ENCODE data around the gene LHPP.

LHPP gene

DNA sequence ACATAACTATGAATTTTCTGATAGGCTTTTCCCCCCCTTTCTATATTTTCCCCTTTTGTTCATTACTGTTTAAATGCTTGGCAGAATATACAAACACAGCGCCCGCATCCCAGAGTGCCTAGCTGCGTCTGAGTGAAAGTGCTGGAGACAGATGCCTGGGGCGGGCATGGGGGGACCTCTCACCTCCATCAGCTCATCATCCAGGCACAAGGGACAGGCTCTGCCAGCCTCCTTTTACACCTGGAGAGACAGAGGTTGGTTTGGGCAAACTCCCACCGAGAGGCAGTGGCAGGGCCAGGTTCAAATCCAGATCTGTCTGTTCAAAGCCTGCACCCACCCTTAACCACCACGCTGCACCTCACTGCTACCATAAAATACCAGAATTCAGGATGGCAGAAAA is 178.0 kb downstream of the LHPP start:
- Histone ChIP-seq H3K27ac (replicated peaks) (peak overlapping the region; percentile 93; the same call in 1 of the 2 replicates), H3K4me3 (replicated peaks; ENCODE audit: insufficient read depth, low read length) (no peak overlapping the region), H3K27me3 (ENCODE audit: insufficient read depth, poor library complexity, severe bottlenecking) (no peaks in the 10 kb centered on the region)
- TF ChIP-seq POLR2AphosphoS5 (IDR thresholded peaks at IDR 0.05; ENCODE audit: low read depth): no peak
- no peak for TF ChIP-seq CTCF (IDR thresholded peaks at IDR 0.05; ENCODE audit: insufficient read depth, low read length)
- no peak for TF ChIP-seq SPI1 (IDR thresholded peaks at IDR 0.05; ENCODE audit: borderline replicate concordance, low read depth)
- TF ChIP-seq GABPA (IDR thresholded peaks at IDR 0.05; ENCODE audit: low read depth): no peak
- TF ChIP-seq, protein P1, sequence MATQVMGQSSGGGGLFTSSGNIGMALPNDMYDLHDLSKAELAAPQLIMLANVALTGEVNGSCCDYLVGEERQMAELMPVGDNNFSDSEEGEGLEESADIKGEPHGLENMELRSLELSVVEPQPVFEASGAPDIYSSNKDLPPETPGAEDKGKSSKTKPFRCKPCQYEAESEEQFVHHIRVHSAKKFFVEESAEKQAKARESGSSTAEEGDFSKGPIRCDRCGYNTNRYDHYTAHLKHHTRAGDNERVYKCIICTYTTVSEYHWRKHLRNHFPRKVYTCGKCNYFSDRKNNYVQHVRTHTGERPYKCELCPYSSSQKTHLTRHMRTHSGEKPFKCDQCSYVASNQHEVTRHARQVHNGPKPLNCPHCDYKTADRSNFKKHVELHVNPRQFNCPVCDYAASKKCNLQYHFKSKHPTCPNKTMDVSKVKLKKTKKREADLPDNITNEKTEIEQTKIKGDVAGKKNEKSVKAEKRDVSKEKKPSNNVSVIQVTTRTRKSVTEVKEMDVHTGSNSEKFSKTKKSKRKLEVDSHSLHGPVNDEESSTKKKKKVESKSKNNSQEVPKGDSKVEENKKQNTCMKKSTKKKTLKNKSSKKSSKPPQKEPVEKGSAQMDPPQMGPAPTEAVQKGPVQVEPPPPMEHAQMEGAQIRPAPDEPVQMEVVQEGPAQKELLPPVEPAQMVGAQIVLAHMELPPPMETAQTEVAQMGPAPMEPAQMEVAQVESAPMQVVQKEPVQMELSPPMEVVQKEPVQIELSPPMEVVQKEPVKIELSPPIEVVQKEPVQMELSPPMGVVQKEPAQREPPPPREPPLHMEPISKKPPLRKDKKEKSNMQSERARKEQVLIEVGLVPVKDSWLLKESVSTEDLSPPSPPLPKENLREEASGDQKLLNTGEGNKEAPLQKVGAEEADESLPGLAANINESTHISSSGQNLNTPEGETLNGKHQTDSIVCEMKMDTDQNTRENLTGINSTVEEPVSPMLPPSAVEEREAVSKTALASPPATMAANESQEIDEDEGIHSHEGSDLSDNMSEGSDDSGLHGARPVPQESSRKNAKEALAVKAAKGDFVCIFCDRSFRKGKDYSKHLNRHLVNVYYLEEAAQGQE (IDR thresholded peaks at IDR 0.05; ENCODE audit: insufficient replicate concordance, low read depth): no peak
- no peak for DNase-seq (ENCODE audit: low read depth in 1 of 2, low spot score in 1 of 2)

DNA sequence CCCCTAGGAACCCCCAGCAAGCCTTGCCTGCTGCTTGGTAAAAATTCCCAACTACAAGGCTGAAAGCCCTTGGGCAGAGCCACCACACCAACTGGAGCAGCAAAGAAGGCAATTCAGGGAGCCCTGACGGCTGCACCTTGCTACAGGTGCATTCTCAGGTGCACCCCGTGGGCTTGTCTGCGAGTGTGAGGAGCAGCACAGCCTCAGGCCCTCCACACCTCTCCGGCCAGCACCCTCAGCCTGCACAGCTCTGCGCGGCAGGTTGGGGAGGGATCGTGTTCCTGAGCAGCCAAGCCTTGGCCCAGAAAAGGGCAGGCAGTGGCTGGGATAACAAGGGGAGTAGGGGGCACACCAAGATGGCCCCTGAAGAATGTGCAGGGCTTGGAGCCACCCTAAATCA is 178.4 kb downstream of the LHPP start:
- H3K4me3 ChIP-seq (replicated peaks; ENCODE audit: insufficient read depth, low read length): no peak overlapping the region
- DNase-seq (ENCODE audit: low read depth in 1 of 2, low spot score in 1 of 2): no peak
- TF ChIP-seq GABPA (IDR thresholded peaks at IDR 0.05; ENCODE audit: low read depth) (no peak), POLR2AphosphoS5 (IDR thresholded peaks at IDR 0.05; ENCODE audit: low read depth) (no peak), CTCF (IDR thresholded peaks at IDR 0.05; ENCODE audit: insufficient read depth, low read length) (no peak), SPI1 (IDR thresholded peaks at IDR 0.05; ENCODE audit: borderline replicate concordance, low read depth) (no peak)
- TF ChIP-seq, protein P1 (IDR thresholded peaks at IDR 0.05; ENCODE audit: insufficient replicate concordance, low read depth): no peak
- peak overlapping the region; percentile 93 for H3K27ac ChIP-seq (replicated peaks)
- no peaks in the 10 kb centered on the region for H3K27me3 ChIP-seq (ENCODE audit: insufficient read depth, poor library complexity, severe bottlenecking)

GRCh38 chr10:124640538-124641231 is 179.1 kb downstream of the LHPP start:
- Histone ChIP-seq H3K4me3 (replicated peaks; ENCODE audit: insufficient read depth, low read length) (no peak overlapping the region), H3K27me3 (ENCODE audit: insufficient read depth, poor library complexity, severe bottlenecking) (no peaks in the 10 kb centered on the region), H3K27ac (replicated peaks) (peak overlapping the region; percentile 93)
- peak; percentile 42 to 81 for DNase-seq (ENCODE audit: low read depth in 1 of 2, low spot score in 1 of 2)
- no peak for TF ChIP-seq GABPA (IDR thresholded peaks at IDR 0.05; ENCODE audit: low read depth)
- no peak for TF ChIP-seq CTCF (IDR thresholded peaks at IDR 0.05; ENCODE audit: insufficient read depth, low read length)
- TF ChIP-seq, protein P1 (IDR thresholded peaks at IDR 0.05; ENCODE audit: insufficient replicate concordance, low read depth): no peak
- TF ChIP-seq SPI1 (IDR thresholded peaks at IDR 0.05; ENCODE audit: borderline replicate concordance, low read depth): no peak
- no peak for TF ChIP-seq POLR2AphosphoS5 (IDR thresholded peaks at IDR 0.05; ENCODE audit: low read depth)
